IMR-90 (cell line): ENCODE measurements around the gene RNF14. TPM values are rescaled to one million over a fixed set of nuclear protein-coding genes. Genes with fewer than 3 reads are reported as not detected.

Experiments
- ATAC-seq: fragments of 200-7000 bp; cut with Tn5 transposase; 2 replicates; pipeline ENCODE4 v1.9.1; 2020; ENCODE audit warnings: low read depth, mild to moderate bottlenecking, moderate library complexity
- BruUV-seq: library from RNA; stranded (reverse); fragments of 400-500 nt; replicated peaks from 2 replicates; lab custom pipeline; 2021; lab: Mats Ljungman, UMichigan
- CTCF ChIA-PET: fragments of 300-600 bp; formaldehyde crosslinking; extraction: SDS; loops from one replicate; lab custom pipeline; 2021; ENCODE audit warnings: antibody characterized with exemption; lab: Yijun Ruan, JAX
- POLR2A ChIA-PET: fragments of 300-600 bp; sonication (Branson Sonifier 250); formaldehyde crosslinking; loops from one replicate; lab custom pipeline; 2022; ENCODE audit warnings: antibody characterized with exemption; ENCODE audit not compliant: unreplicated experiment; lab: Charles Lee
- DNase-seq: peaks from one replicate; pipeline ENCODE4 v3.0.0; 2013
- H2AFZ ChIP-seq: replicated peaks from 2 replicates; pipeline ENCODE3; 2013; ENCODE audit warnings: low read length, mild to moderate bottlenecking; ENCODE audit not compliant: poor library complexity
- H2AK5ac ChIP-seq: 2 replicates; pipeline ENCODE4 v1.6.1; 2013; ENCODE audit warnings: low read depth, low read length, inconsistent platforms
- H2AK9ac ChIP-seq: replicated peaks from 2 replicates; pipeline ENCODE3; 2013; ENCODE audit warnings: mild to moderate bottlenecking, low read depth, low read length, moderate library complexity; ENCODE audit not compliant: poor library complexity
- H2BK120ac ChIP-seq: 2 replicates; pipeline ENCODE4 v1.6.1; 2013; ENCODE audit warnings: low read depth, low read length, inconsistent platforms
- H2BK15ac ChIP-seq: 3 replicates; pipeline ENCODE4 v1.6.1; 2013; ENCODE audit warnings: low read depth, low read length, inconsistent platforms
- H2BK20ac ChIP-seq: 2 replicates; pipeline ENCODE4 v1.6.1; 2013; ENCODE audit warnings: low read depth, mild to moderate bottlenecking, inconsistent platforms, low read length, moderate library complexity
- H2BK5ac ChIP-seq: 2 replicates; pipeline ENCODE4 v1.6.1; 2013; ENCODE audit warnings: mild to moderate bottlenecking, low read depth, low read length, inconsistent platforms; ENCODE audit not compliant: poor library complexity, severe bottlenecking
- H3K14ac ChIP-seq: replicated peaks from 2 replicates; pipeline ENCODE4 v1.6.1; 2013; ENCODE audit warnings: low read depth, low read length, inconsistent platforms
- H3K18ac ChIP-seq: 2 replicates; pipeline ENCODE4 v1.6.1; 2013; ENCODE audit warnings: low read depth, low read length, control low read depth
- H3K23ac ChIP-seq: 2 replicates; pipeline ENCODE4 v1.6.1; 2013; ENCODE audit warnings: low read depth, low read length, inconsistent platforms
- H3K27ac ChIP-seq: 2 replicates; pipeline ENCODE4 v1.5.1; 2013; ENCODE audit warnings: mild to moderate bottlenecking, control low read depth, low read length; ENCODE audit not compliant: insufficient read depth
- H3K27me3 ChIP-seq: 2 replicates; pipeline ENCODE4 v1.6.1; 2013; ENCODE audit warnings: low read length; ENCODE audit not compliant: control insufficient read depth, insufficient read depth
- H3K36me3 ChIP-seq: 2 replicates; pipeline ENCODE4 v1.6.1; 2013; ENCODE audit warnings: low read length, mixed read lengths; ENCODE audit not compliant: control insufficient read depth, insufficient read depth
- H3K4ac ChIP-seq: 2 replicates; pipeline ENCODE4 v1.6.1; 2013; ENCODE audit warnings: low read depth, low read length, inconsistent platforms
- H3K4me1 ChIP-seq: 2 replicates; pipeline ENCODE4 v1.6.1; 2013; ENCODE audit warnings: low read length, mixed read lengths; ENCODE audit not compliant: control insufficient read depth, insufficient read depth
- H3K4me2 ChIP-seq: 2 replicates; pipeline ENCODE4 v1.6.1; 2013; ENCODE audit warnings: low read depth, mild to moderate bottlenecking, control low read depth, low read length, moderate library complexity
- H3K4me3 ChIP-seq: 2 replicates; pipeline ENCODE4 v1.5.1; 2013; ENCODE audit warnings: low read depth, mild to moderate bottlenecking, control low read depth, low read length, moderate library complexity; ENCODE audit not compliant: insufficient read depth
- H3K56ac ChIP-seq: 2 replicates; pipeline ENCODE4 v1.6.1; 2013; ENCODE audit warnings: low read length, inconsistent platforms; ENCODE audit not compliant: insufficient read depth; ENCODE audit errors: extremely low read depth
- H3K79me1 ChIP-seq, 2 experiments: 2 replicates each; pipeline ENCODE4 v1.6.1; 2013; ENCODE audit warnings: low read length in 2 of 2, inconsistent platforms in 1 of 2, low read depth in 1 of 2
- H3K9ac ChIP-seq: 2 replicates; pipeline ENCODE4 v1.6.1; 2013; ENCODE audit warnings: low read depth, low read length, control low read depth
- H3K9me1 ChIP-seq: 2 replicates; pipeline ENCODE4 v1.6.1; 2013; ENCODE audit warnings: low read length, inconsistent platforms; ENCODE audit not compliant: insufficient read depth
- H3K9me3 ChIP-seq: 2 replicates; pipeline ENCODE4 v1.6.1; 2013; ENCODE audit warnings: low read length; ENCODE audit not compliant: control insufficient read depth, insufficient read depth
- H4K20me1 ChIP-seq: 2 replicates; pipeline ENCODE4 v1.6.1; 2013; ENCODE audit warnings: low read length, inconsistent platforms; ENCODE audit not compliant: insufficient read depth
- H4K5ac ChIP-seq: 2 replicates; pipeline ENCODE4 v1.6.1; 2013; ENCODE audit warnings: mild to moderate bottlenecking, low read depth, low read length, control low read depth
- H4K8ac ChIP-seq, 2 experiments: 2 replicates each; pipeline ENCODE4 v1.6.1; 2013; ENCODE audit warnings: low read depth in 2 of 2, low read length in 2 of 2, control low read depth in 1 of 2, inconsistent platforms in 1 of 2
- H4K91ac ChIP-seq: 2 replicates; pipeline ENCODE4 v1.6.1; 2013; ENCODE audit warnings: low read depth, low read length, inconsistent platforms; ENCODE audit not compliant: insufficient read depth
- CEBPB ChIP-seq: IDR thresholded peaks from 2 replicates; pipeline ENCODE4 v1.6.1; 2012; ENCODE audit warnings: low read depth, low read length, improper control_type of control experiment
- ELK1 ChIP-seq: fragments of 150-350 bp; IDR thresholded peaks from 2 replicates; pipeline ENCODE4 v1.6.1; 2016; ENCODE audit warnings: low read depth, mild to moderate bottlenecking, low read length, moderate library complexity, borderline replicate concordance
- WGBS, 2 experiments: methylation state at CpG; one replicate each; pipeline versions ENCODE4 v1.1.5 to v1.1.7; 2013; ENCODE audit warnings: missing lambda C conversion rate in 2 of 2; ENCODE audit not compliant: insufficient read length in 1 of 2; ENCODE audit errors: extremely low coverage in 2 of 2; 5-methylcytosine and 5-hydroxymethylcytosine counted together
- dilution Hi-C: fragments of 300-500 bp; cut with HindIII; formaldehyde crosslinking; loops from one replicate; pipeline ENCODE4 v1.14.3; 2018; ENCODE audit warnings: low sequenced_read_pairs; ENCODE audit not compliant: unreplicated experiment
- in situ Hi-C: fragments of 300-500 bp; cut with MboI; formaldehyde crosslinking; loops from 3 replicates; pipeline ENCODE4 v1.14.3; 2019; ENCODE audit warnings: low sequenced_read_pairs, inconsistent platforms, mixed read lengths
- intact Hi-C: fragments of 100-400 bp; cut with micrococcal nuclease; formaldehyde crosslinking; loops from 2 replicates; pipeline ENCODE4 v1.10.0; 2022
- polyA plus RNA-seq, 3 experiments: library from polyadenylated mRNA; depleted of rRNA; stranded (reverse); fragments of >200 nt; gene quantifications; 2 replicates each; pipeline ENCODE4 v1.2.3, GENCODE V29; 2012; ENCODE audit warnings: low replicate concordance in 1 of 3
- total RNA-seq: library from RNA; depleted of rRNA; stranded (reverse); fragments of >200 nt; gene quantifications from 2 replicates; pipeline ENCODE4 v1.2.3, GENCODE V29; 2012

The RNF14 gene
- total and polyA plus RNA-seq, 2 of the 4 experiments (the other 2 are of a cell fraction) = 36.1 to 106 TPM

- Histone ChIP-seq H3K27ac (no peak overlapping the region), H3K79me1 (peaks cover 0 to 2% of the 10 kb centered on the region in 2 experiments; a peak in 2 of 4 replicates), H2BK5ac (no peak overlapping the region), H3K36me3 (peaks cover 41% of the 10 kb centered on the region), H4K91ac (no peak overlapping the region), H3K4me3 (no peak overlapping the region), H2BK15ac (no peak overlapping the region), H3K18ac (no peak overlapping the region), H3K9me3 (no peaks in the 10 kb centered on the region), H3K23ac (no peak overlapping the region; the same call in 1 of the 2 replicates), H3K4ac (no peak overlapping the region), H3K9ac (no peak overlapping the region), H2BK20ac (no peak overlapping the region), H3K9me1 (peaks cover 12% of the 10 kb centered on the region; the same call in 1 of the 2 replicates), H3K4me2 (no peak overlapping the region), H2AK9ac (no peak overlapping the region), H4K5ac (no peak overlapping the region), H3K14ac (no peak overlapping the region), H2AFZ (no peak overlapping the region), H3K27me3 (no peaks in the 10 kb centered on the region), H3K4me1 (no peaks in the 10 kb centered on the region; the same call in 1 of the 2 replicates), H2AK5ac (no peak overlapping the region), H3K56ac (no peak overlapping the region), H4K20me1 (no peaks in the 10 kb centered on the region; the same call in 1 of the 2 replicates), H4K8ac (no peak overlapping the region), H2BK120ac (no peak overlapping the region)
- peak; percentile 35; the same call in 1 of the 2 replicates for TF ChIP-seq CEBPB
- TF ChIP-seq ELK1 = no peak
- ATAC-seq = peak; percentile 14
- in situ Hi-C loops (no loop called here), dilution Hi-C loops (no loop called here), intact Hi-C loops (no loop called here)
- no CpG with 5 or more reads among the region's 3 CpGs for WGBS, 2 experiments
- CTCF ChIA-PET = interaction anchor here (0.6 kb wide), 1 partner anchor 80 kb away, joined by 4 read pairs; no protein-coding TSS in a partner anchor
- POLR2A ChIA-PET = no interaction called here
- no TSS peak for BruUV-seq
- no peak for DNase-seq
Observed at GRCh38 chr5:142006363-142007236, 37.7 kb downstream of the RNF14 start.
